Muscle layer of colon (tissue), 2 donors: ENCODE results near the gene C5orf24.
"Not testable (repeated sequence)": the region's sequence is repeated elsewhere in the genome, so short reads cannot be mapped to it uniquely, and the experiment has no call there.

Experiments
- H3K27ac ChIP-seq: one replicate; pipeline ENCODE4 v1.7.0; 2013; ENCODE audit warnings: low read depth, mild to moderate bottlenecking, low read length, moderate library complexity
- H3K27me3 ChIP-seq, 2 donors: one replicate each; pipeline ENCODE4 v1.7.0; 2013; ENCODE audit warnings: low read length in 2 of 2, mild to moderate bottlenecking in 2 of 2; ENCODE audit not compliant: insufficient read depth in 2 of 2, control insufficient read depth in 1 of 2
- H3K36me3 ChIP-seq: one replicate; pipeline ENCODE4 v1.7.0; 2013; ENCODE audit warnings: mild to moderate bottlenecking, low read length; ENCODE audit not compliant: insufficient read depth
- H3K4me1 ChIP-seq: one replicate; pipeline ENCODE4 v1.7.0; 2013; ENCODE audit warnings: mild to moderate bottlenecking, low read length; ENCODE audit not compliant: insufficient read depth
- H3K4me3 ChIP-seq, 2 donors: one replicate each; pipeline ENCODE4 v1.7.0; 2013; ENCODE audit warnings: low read length in 2 of 2, low read depth in 1 of 2, mild to moderate bottlenecking in 1 of 2, moderate library complexity in 1 of 2
- H3K9ac ChIP-seq: one replicate; pipeline ENCODE4 v1.7.0; 2013; ENCODE audit warnings: low read length
- H3K9me3 ChIP-seq: one replicate; pipeline ENCODE4 v1.7.0; 2013; ENCODE audit warnings: mild to moderate bottlenecking, low read length
- donor health status: abdominal sarcoma.
- donor health status: Adenocarcinoma of cecum.

The C5orf24 gene

DNA sequence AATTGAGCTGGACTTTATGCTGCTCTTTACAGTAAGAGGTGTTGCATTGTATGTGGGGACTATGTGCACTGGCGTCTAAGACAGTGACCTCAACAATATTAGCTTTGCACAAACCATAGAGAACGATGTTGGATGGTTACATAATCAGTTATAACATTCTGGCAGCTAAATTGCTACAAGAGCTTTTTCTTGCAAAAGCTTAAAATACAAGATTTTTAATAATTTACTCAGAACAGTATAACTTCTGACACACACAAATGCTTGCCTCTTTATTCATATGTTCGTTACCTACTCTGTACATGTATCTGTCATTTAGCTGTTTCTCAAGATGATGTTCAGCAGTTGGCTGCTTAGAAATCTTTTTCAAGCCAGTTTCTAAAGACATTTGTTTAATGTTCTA is 11.6 kb downstream of the C5orf24 start:
- Histone ChIP-seq H3K36me3 (peaks cover 35% of the 10 kb centered on the region), H3K9me3 (no peaks in the 10 kb centered on the region), H3K27me3 (no peaks in the 10 kb centered on the region), H3K4me1 (peaks cover 11% of the 10 kb centered on the region), H3K27ac (no peak overlapping the region), H3K9ac (no peak overlapping the region), H3K4me3 (no peak overlapping the region)

- no peaks in the 10 kb centered on the region for H3K27me3 ChIP-seq
- H3K36me3 ChIP-seq: peaks cover 6% of the 10 kb centered on the region
- H3K4me3 ChIP-seq: no peak overlapping the region
- no peaks in the 10 kb centered on the region for H3K9me3 ChIP-seq
- peaks cover 7% of the 10 kb centered on the region for H3K4me1 ChIP-seq
- no peak overlapping the region for H3K27ac ChIP-seq
- no peak overlapping the region for H3K9ac ChIP-seq
These were observed 18.9 kb downstream of the C5orf24 start for GRCh38 chr5:134864707-134865106.

DNA sequence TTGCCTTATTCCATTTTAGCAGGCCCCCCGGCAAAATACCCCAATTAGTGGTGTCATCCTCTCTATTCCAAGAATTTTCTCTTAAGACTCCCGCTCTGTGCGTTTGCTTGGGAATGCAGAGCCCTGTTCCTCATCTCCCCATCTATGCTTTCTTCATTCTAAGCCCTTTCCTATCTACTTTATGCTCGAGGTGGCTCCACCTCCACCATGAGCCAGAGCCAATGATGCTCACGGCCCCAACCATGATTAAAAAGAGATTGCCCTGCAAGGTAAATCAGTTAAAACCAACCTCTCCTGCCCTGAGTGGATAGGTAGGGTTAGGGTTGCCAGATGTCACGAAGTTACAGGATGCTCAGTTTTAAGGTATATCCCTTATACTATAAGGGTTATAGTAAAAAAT is 27.7 kb downstream of the C5orf24 start:
- Histone ChIP-seq H3K27me3 (no peaks in the 10 kb centered on the region), H3K9me3 (no peaks in the 10 kb centered on the region), H3K4me1 (peaks cover 22% of the 10 kb centered on the region), H3K9ac (peak overlapping the region; percentile 77), H3K36me3 (no peaks in the 10 kb centered on the region), H3K4me3 (peak overlapping the region in 1 of 2 donors; percentile 92), H3K27ac (peak overlapping the region; percentile 92)

GRCh38 chr5:134873987-134874830 is 28.4 kb downstream of the C5orf24 start, which contains the start of gene TXNDC15:
TSS of gene TXNDC15 (plus strand) at chr5:134874371. CDS start at chr5:134874428, 57 bp downstream.
- peaks cover 22% of the 10 kb centered on the region for H3K4me1 ChIP-seq
- no peaks in the 10 kb centered on the region for H3K36me3 ChIP-seq
- H3K4me3 ChIP-seq: peak within 1 kb of the TSS; percentile 67 to 92
- H3K9me3 ChIP-seq: no peaks in the 10 kb centered on the region
- peak within 1 kb of the TSS; percentile 92 for H3K27ac ChIP-seq
- H3K9ac ChIP-seq: peak within 1 kb of the TSS; percentile 77
- H3K27me3 ChIP-seq: no peaks in the 10 kb centered on the region

- Histone ChIP-seq H3K27me3 (no peaks in the 10 kb centered on the region), H3K36me3 (no peaks in the 10 kb centered on the region), H3K4me3 (peak overlapping the region; percentile 67 to 92), H3K9me3 (no peaks in the 10 kb centered on the region), H3K27ac (peak overlapping the region; percentile 92), H3K9ac (peak overlapping the region; percentile 77), H3K4me1 (peaks cover 22% of the 10 kb centered on the region)
These were observed 29.3 kb downstream of the C5orf24 start for GRCh38 chr5:134874831-134875655.

- Histone ChIP-seq H3K36me3 (no peaks in the 10 kb centered on the region), H3K4me1 (peaks cover 22% of the 10 kb centered on the region), H3K9me3 (no peaks in the 10 kb centered on the region), H3K27ac (no peak overlapping the region), H3K9ac (no peak overlapping the region), H3K4me3 (no peak overlapping the region), H3K27me3 (no peaks in the 10 kb centered on the region)
These were observed 31.4 kb downstream of the C5orf24 start for GRCh38 chr5:134877159-134877558.

DNA sequence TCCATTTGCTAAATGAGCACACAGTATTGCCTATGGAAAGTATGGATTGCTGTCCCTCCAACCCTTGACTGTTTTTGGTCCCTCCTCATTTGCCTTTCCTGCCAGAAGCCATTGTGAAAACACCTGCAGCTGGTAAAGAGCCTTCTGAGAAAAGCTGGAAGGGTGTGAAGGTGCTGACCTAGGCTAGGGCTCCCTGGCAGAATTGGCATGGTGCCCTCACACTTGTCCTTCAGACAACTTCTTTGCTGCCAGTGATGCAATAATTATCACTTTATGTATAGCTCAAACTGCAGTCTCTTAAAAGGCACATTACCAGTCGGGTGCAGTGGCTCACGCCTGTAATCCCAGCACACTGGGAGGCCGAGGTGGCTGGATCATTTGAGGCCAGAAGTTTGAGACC is 32.6 kb downstream of the C5orf24 start:
- Histone ChIP-seq H3K36me3 (no peaks in the 10 kb centered on the region), H3K9me3 (no peaks in the 10 kb centered on the region), H3K4me1 (peaks cover 21% of the 10 kb centered on the region), H3K27ac (no peak overlapping the region), H3K4me3 (no peak overlapping the region), H3K9ac (no peak overlapping the region), H3K27me3 (no peaks in the 10 kb centered on the region)

GRCh38 chr5:134879456-134879855 is 33.7 kb downstream of the C5orf24 start:
- Histone ChIP-seq H3K4me3 (no peak overlapping the region), H3K9ac (no peak overlapping the region), H3K27ac (no peak overlapping the region), H3K4me1 (peaks cover 16% of the 10 kb centered on the region), H3K9me3 (no peaks in the 10 kb centered on the region), H3K36me3 (no peaks in the 10 kb centered on the region), H3K27me3 (no peaks in the 10 kb centered on the region)

DNA sequence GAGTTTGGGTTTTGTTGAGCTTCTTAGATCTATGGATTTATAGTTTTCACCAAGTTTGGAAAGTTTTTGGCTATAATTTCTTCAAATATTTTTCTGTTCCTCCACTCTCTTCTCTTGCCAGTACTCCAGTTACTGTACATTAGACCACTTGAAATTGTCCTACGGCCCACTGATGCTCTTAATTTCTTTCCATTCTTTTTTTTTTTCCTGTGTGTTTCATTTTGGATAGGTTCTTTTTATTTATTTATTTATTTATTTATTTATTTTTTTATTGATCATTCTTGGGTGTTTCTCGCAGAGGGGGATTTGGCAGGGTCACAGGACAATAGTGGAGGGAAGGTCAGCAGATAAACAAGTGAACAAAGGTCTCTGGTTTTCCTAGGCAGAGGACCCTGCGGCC is 35.2 kb downstream of the C5orf24 start:
- not testable (repeated sequence) for H3K4me1 ChIP-seq, H3K4me3 ChIP-seq, H3K27ac ChIP-seq, H3K9me3 ChIP-seq, H3K27me3 ChIP-seq, H3K9ac ChIP-seq, H3K36me3 ChIP-seq

DNA sequence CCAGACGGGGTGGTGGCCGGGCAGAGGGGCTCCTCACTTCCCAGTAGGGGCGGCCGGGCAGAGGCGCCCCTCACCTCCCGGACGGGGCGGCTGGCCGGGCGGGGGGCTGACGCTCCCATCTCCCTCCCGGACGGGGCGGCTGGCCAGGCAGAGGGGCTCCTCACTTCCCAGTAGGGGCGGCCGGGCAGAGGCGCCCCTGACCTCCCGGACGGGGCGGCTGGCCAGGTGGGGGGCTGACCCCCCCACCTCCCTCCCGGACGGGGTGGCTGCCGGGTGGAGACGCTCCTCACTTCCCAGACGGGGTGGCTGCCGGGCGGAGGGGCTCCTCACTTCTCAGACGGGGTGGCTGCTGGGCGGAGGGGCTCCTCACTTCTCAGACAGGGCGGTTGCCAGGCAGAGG is 35.9 kb downstream of the C5orf24 start:
- H3K27ac ChIP-seq, H3K27me3 ChIP-seq, H3K4me3 ChIP-seq, H3K4me1 ChIP-seq, H3K36me3 ChIP-seq, H3K9ac ChIP-seq, H3K9me3 ChIP-seq: not testable (repeated sequence)

DNA sequence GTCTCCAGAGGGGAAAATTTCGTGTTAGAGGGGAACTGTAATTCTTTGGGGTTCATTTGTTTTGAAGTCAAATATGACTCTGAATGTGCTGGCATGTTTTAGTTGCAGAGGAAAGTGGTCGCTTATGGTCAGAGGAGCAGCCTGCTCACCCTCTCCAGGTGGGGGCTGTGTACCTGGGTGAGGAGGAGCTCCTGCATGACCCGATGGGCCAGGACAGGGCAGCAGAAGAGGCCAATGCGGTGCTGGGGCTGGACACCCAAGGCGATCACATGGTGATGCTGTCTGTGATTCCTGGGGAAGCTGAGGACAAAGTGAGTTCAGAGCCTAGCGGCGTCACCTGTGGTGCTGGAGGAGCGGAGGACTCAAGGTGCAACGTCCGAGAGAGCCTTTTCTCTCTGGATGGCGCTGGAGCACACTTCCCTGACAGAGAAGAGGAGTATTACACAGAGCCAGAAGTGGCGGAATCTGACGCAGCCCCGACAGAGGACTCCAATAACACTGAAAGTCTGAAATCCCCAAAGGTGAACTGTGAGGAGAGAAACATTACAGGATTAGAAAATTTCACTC is 41.9 kb downstream of the C5orf24 start:
- no peaks in the 10 kb centered on the region for H3K4me1 ChIP-seq
- H3K4me3 ChIP-seq: no peak overlapping the region
- H3K27ac ChIP-seq: no peak overlapping the region
- H3K9ac ChIP-seq: no peak overlapping the region
- no peaks in the 10 kb centered on the region for H3K27me3 ChIP-seq
- no peaks in the 10 kb centered on the region for H3K9me3 ChIP-seq
- no peaks in the 10 kb centered on the region for H3K36me3 ChIP-seq
